Measurements from ENCODE around the gene GALNT9. TPM values are rescaled to one million over a fixed set of nuclear protein-coding genes. Genes with fewer than 3 reads are reported as not detected.

The GALNT9 gene
- total RNA-seq, 4 donors from 2014 or later: 0.13 TPM; not detected in 3

DNA sequence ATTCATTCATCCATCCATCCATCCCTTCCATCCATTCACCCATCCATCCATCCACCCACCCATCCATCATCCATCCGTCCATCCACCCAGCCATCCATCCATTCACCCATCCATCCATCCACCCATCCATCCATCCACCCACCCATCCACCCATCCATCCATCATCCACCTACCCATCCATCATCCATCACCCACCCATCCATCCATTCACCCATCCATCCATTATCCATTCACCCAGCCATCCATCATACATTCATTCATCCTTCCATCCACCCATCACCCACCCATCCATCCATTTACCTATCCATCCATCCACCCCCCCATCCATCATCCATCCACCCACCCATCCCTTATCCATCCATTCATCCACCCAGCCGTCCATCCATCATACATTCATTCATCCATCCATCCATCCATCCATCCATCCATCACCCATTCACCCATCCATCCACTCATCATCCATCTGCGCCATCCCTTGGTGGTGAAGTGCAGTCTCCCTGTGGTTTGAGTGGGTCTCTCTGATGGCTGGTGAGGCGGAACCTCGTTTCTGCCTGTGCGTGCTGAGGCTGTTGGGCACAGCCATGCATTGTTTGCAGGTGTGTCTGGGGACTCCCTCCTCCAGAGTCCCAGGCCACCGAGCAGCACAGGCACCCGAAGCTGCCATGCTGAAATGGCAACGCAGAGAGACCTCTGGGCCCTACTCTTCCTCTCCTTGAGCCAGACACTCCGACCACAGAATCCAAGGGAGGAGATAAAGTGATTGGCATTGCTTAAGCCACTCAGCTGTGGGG, 162.4 kb downstream of the GALNT9 start:
- DNase-seq (ENCODE audit: low spot score in 2 of 2): no peak
- intact Hi-C loops (cut with DNase I; ENCODE audit: low total_unique reads): no loop called here
- TF ChIP-seq POLR2A (IDR thresholded peaks at IDR 0.05) (no peak), CTCF (IDR thresholded peaks at IDR 0.05) (no peak)
- H3K4me3 ChIP-seq (ENCODE audit: low read depth, poor library complexity, severe bottlenecking): no peak overlapping the region
- WGBS, 2 donors: 92 to 93% methylated on average over 10 of the region's 10 CpGs

GRCh38 chr12:132166093-132166492, 163.3 kb downstream of the GALNT9 start:
- H3K4me3 ChIP-seq (ENCODE audit: low read depth, poor library complexity, severe bottlenecking): no peak overlapping the region
- intact Hi-C loops (cut with DNase I; ENCODE audit: low total_unique reads): no loop called here
- 92 to 94% methylated on average over 2 of the region's 2 CpGs for WGBS, 2 donors
- DNase-seq (ENCODE audit: low spot score in 2 of 2): no peak
- TF ChIP-seq POLR2A (IDR thresholded peaks at IDR 0.05) (no peak), CTCF (IDR thresholded peaks at IDR 0.05) (no peak)

DNA sequence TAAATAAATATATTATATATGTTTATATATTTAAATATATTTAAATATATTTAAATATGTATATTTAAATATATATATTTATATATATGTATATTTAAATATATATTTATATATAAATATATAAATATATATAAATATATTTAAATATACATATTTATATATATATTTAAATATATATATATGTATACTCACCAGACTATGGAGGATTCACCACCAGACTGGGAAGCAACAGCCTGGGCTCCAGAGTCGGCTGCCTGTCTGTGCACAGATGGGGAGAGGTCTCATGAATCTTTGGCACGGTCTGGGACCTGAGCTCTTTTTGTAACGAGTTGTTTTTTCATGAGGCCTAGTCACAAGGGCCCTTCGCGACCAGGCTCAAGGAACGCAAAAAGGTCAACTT, 163.8 kb downstream of the GALNT9 start:
- 94 to 95% methylated on average over 6 of the region's 6 CpGs for WGBS, 2 donors
- H3K4me3 ChIP-seq (ENCODE audit: low read depth, poor library complexity, severe bottlenecking): no peak overlapping the region
- intact Hi-C loops (cut with DNase I; ENCODE audit: low total_unique reads): no loop called here
- no peak for DNase-seq (ENCODE audit: low spot score in 2 of 2)
- TF ChIP-seq POLR2A (IDR thresholded peaks at IDR 0.05) (no peak), CTCF (IDR thresholded peaks at IDR 0.05) (no peak)

DNA sequence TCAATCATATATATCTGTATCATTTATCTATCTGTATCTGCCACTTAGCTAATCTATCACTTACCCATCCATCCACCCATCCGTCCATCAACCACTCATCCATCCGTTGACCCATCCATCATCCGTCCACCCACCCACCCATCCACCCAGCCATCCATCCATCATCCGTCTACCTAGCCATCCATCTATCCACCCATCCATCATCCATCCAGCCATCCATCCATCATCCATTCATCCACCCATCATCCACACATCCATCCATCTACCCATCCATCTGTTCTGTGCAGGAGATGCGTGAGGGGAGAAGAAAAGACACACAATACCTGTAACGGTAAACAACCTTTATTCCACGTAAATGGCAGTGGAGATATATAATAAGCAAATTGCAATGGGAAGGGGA, 165.0 kb downstream of the GALNT9 start:
- DNase-seq (ENCODE audit: low spot score in 2 of 2): no peak
- WGBS, 2 donors: 85 to 86% methylated on average over 7 of the region's 7 CpGs
- intact Hi-C loops (cut with DNase I; ENCODE audit: low total_unique reads): no loop called here
- TF ChIP-seq POLR2A (IDR thresholded peaks at IDR 0.05) (no peak), CTCF (IDR thresholded peaks at IDR 0.05) (no peak)
- H3K4me3 ChIP-seq (ENCODE audit: low read depth, poor library complexity, severe bottlenecking): no peak overlapping the region

DNA sequence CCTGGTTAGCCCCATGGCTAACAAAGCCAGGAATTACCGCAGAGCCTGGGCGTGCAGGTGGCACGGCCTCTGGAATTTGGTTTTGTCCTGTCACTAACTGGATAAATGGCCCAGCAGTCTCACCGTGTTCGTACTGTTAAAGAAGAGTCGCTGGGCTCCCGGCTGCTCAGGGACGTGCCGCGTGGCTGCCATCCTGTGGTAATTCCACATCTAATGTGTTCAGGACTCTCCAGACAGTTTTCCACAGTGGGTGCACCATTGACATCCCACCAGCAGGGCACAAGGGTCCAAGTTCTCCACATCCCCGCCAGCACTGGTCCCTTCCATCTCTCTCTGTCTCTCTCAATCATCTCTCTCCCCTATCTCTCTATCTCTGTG, 165.5 kb downstream of the GALNT9 start:
- intact Hi-C loops (cut with DNase I; ENCODE audit: low total_unique reads): no loop called here
- 47 to 51% methylated on average over 11 of the region's 11 CpGs for WGBS, 2 donors
- H3K4me3 ChIP-seq (ENCODE audit: low read depth, poor library complexity, severe bottlenecking): no peak overlapping the region
- no peak for TF ChIP-seq POLR2A (IDR thresholded peaks at IDR 0.05)
- no peak for TF ChIP-seq CTCF (IDR thresholded peaks at IDR 0.05)
- no peak for DNase-seq (ENCODE audit: low spot score in 2 of 2)

Data from lower leg skin (tissue), 4 donors.